WI38 (cell line): ENCODE results near the gene RAB29.

Experiments used
- H3K4me3 ChIP-seq: 2 replicates; pipeline ENCODE4 v1.5.1; 2011; ENCODE audit warnings: low read depth, mild to moderate bottlenecking, control low read depth, low read length
- CTCF ChIP-seq: IDR thresholded peaks from 2 replicates; pipeline ENCODE4 v1.5.1; 2012; ENCODE audit warnings: low read depth, mild to moderate bottlenecking, control low read depth, low read length

RAB29 gene

GRCh38 chr1:205797168-205797567, 21.9 kb upstream of the RAB29 start:
- TF ChIP-seq CTCF = no peak

GRCh38 chr1:205794011-205794730, 18.9 kb upstream of the RAB29 start:
- no peak overlapping the region for H3K4me3 ChIP-seq
- no peak for TF ChIP-seq CTCF

More at GRCh38 chr1:205797168-205797567, 21.9 kb upstream of the RAB29 start:
- H3K4me3 ChIP-seq = no peak overlapping the region

- no peak for TF ChIP-seq CTCF
- H3K4me3 ChIP-seq = no peak overlapping the region
These were observed 17.8 kb upstream of the RAB29 start for GRCh38 chr1:205792961-205793673.

- TF ChIP-seq CTCF = no peak
These were observed 17.2 kb upstream of the RAB29 start for GRCh38 chr1:205792481-205792881.

GRCh38 chr1:205791568-205792180, 16.4 kb upstream of the RAB29 start:
- H3K4me3 ChIP-seq = no peak overlapping the region
- TF ChIP-seq CTCF = peak; percentile 89

More at GRCh38 chr1:205792481-205792881, 17.2 kb upstream of the RAB29 start:
- no peak overlapping the region for H3K4me3 ChIP-seq

GRCh38 chr1:205787287-205787916, 12.1 kb upstream of the RAB29 start:
- TF ChIP-seq CTCF = no peak
- H3K4me3 ChIP-seq = no peak overlapping the region
